SK-N-MC (cell line): ENCODE data around the gene IL5RA.

ENCODE experiments used
- EZH2 ChIP-seq: fragments of 200-600 bp; sonication (generic); IDR thresholded peaks from one replicate; pipeline ENCODE4 v1.6.1; 2017; ENCODE audit warnings: antibody characterized with exemption
- POLR2AphosphoS5 ChIP-seq: IDR thresholded peaks from 2 replicates; pipeline ENCODE4 v1.6.1; 2012; ENCODE audit warnings: mild to moderate bottlenecking, low read depth, low read length, borderline replicate concordance

GRCh38 chr3:3113042-3113709 lies 3.0 kb upstream of the IL5RA start:
- TF ChIP-seq EZH2 (no peak), POLR2AphosphoS5 (no peak)
